HEK293 (cell line): ENCODE data around the gene GPS1.

Experiments
- GLIS2 ChIP-seq: fragments of 450-650 bp; formaldehyde crosslinking; IDR thresholded peaks from 2 replicates; pipeline ENCODE4 v1.5.1; 2016; ENCODE audit warnings: missing biosample characterization, missing genetic modification characterization
- MZF1 ChIP-seq: fragments of 450-650 bp; formaldehyde crosslinking; IDR thresholded peaks from 2 replicates; pipeline ENCODE4 v1.5.1; 2017; ENCODE audit warnings: missing biosample characterization, missing genetic modification characterization, borderline replicate concordance
- OSR2 ChIP-seq: fragments of 450-650 bp; formaldehyde crosslinking; IDR thresholded peaks from 2 replicates; pipeline ENCODE4 v1.5.1; 2016; ENCODE audit warnings: missing biosample characterization, missing genetic modification characterization
- REST ChIP-seq: fragments of 450-650 bp; formaldehyde crosslinking; IDR thresholded peaks from 2 replicates; pipeline ENCODE4 v1.5.1; 2016; ENCODE audit warnings: missing biosample characterization, missing genetic modification characterization
- TRIM28 ChIP-seq: IDR thresholded peaks from 2 replicates; pipeline ENCODE4 v1.6.1; 2011; ENCODE audit warnings: low read length, control low read depth, borderline replicate concordance
- TSHZ1 ChIP-seq: fragments of 450-650 bp; formaldehyde crosslinking; IDR thresholded peaks from 2 replicates; pipeline ENCODE4 v1.5.1; 2016; ENCODE audit warnings: missing biosample characterization, missing genetic modification characterization, borderline replicate concordance
- WT1 ChIP-seq: fragments of 450-650 bp; formaldehyde crosslinking; IDR thresholded peaks from 2 replicates; pipeline ENCODE4 v1.5.1; 2016; ENCODE audit warnings: missing biosample characterization, missing genetic modification characterization
- ZBTB11 ChIP-seq: fragments of 450-650 bp; formaldehyde crosslinking; conservative IDR thresholded peaks from 2 replicates; pipeline ENCODE4 v1.5.1; 2016; ENCODE audit warnings: low read depth, missing biosample characterization, missing genetic modification characterization
- ZNF112 ChIP-seq: fragments of 450-650 bp; formaldehyde crosslinking; IDR thresholded peaks from 2 replicates; pipeline ENCODE4 v1.5.0; 2017; ENCODE audit warnings: missing biosample characterization, missing genetic modification characterization
- ZNF132 ChIP-seq: fragments of 450-650 bp; formaldehyde crosslinking; IDR thresholded peaks from 2 replicates; pipeline ENCODE4 v1.5.1; 2017; ENCODE audit warnings: missing biosample characterization, missing genetic modification characterization, borderline replicate concordance
- ZNF155 ChIP-seq: fragments of 450-650 bp; formaldehyde crosslinking; IDR thresholded peaks from 2 replicates; pipeline ENCODE4 v1.5.1; 2016; ENCODE audit warnings: missing biosample characterization, missing genetic modification characterization
- ZNF37A ChIP-seq: fragments of 450-650 bp; IDR thresholded peaks from 2 replicates; pipeline ENCODE4 v1.5.1; 2018; ENCODE audit warnings: missing biosample characterization, missing genetic modification characterization
- ZNF394 ChIP-seq: fragments of 450-650 bp; formaldehyde crosslinking; IDR thresholded peaks from 2 replicates; pipeline ENCODE4 v1.5.1; 2016; ENCODE audit warnings: missing biosample characterization, missing genetic modification characterization, mild to moderate bottlenecking, moderate library complexity, borderline replicate concordance
- ZNF404 ChIP-seq: fragments of 450-650 bp; formaldehyde crosslinking; IDR thresholded peaks from 2 replicates; pipeline ENCODE4 v1.5.1; 2017; ENCODE audit warnings: missing biosample characterization, missing genetic modification characterization
- ZNF423 ChIP-seq: fragments of 450-650 bp; formaldehyde crosslinking; IDR thresholded peaks from 2 replicates; pipeline ENCODE4 v1.5.1; 2016; ENCODE audit warnings: missing biosample characterization, missing genetic modification characterization
- ZNF433 ChIP-seq: fragments of 450-650 bp; formaldehyde crosslinking; IDR thresholded peaks from 2 replicates; pipeline ENCODE4 v1.5.1; 2016; ENCODE audit warnings: missing biosample characterization, missing genetic modification characterization, low read depth
- ZNF514 ChIP-seq: fragments of 450-650 bp; formaldehyde crosslinking; IDR thresholded peaks from 2 replicates; pipeline ENCODE4 v1.5.1; 2016; ENCODE audit warnings: missing biosample characterization, missing genetic modification characterization
- ZNF521 ChIP-seq: fragments of 450-650 bp; formaldehyde crosslinking; IDR thresholded peaks from 2 replicates; pipeline ENCODE4 v1.5.1; 2017; ENCODE audit warnings: missing biosample characterization, mild to moderate bottlenecking, missing genetic modification characterization
- ZNF558 ChIP-seq: fragments of 450-650 bp; formaldehyde crosslinking; IDR thresholded peaks from 2 replicates; pipeline ENCODE4 v1.5.1; 2016; ENCODE audit warnings: missing biosample characterization, missing genetic modification characterization
- ZNF560 ChIP-seq: fragments of 450-650 bp; formaldehyde crosslinking; IDR thresholded peaks from 2 replicates; pipeline ENCODE4 v1.5.1; 2017; ENCODE audit warnings: missing biosample characterization, missing genetic modification characterization, borderline replicate concordance
- ZNF561 ChIP-seq: fragments of 450-650 bp; IDR thresholded peaks from 2 replicates; pipeline ENCODE4 v1.5.1; 2018; ENCODE audit warnings: missing biosample characterization, missing genetic modification characterization, borderline replicate concordance
- ZNF621 ChIP-seq: fragments of 450-650 bp; formaldehyde crosslinking; IDR thresholded peaks from 2 replicates; pipeline ENCODE4 v1.5.1; 2017; ENCODE audit warnings: missing biosample characterization, missing genetic modification characterization
- ZNF645 ChIP-seq: fragments of 450-650 bp; formaldehyde crosslinking; IDR thresholded peaks from 2 replicates; pipeline ENCODE4; 2016; ENCODE audit warnings: missing biosample characterization, missing genetic modification characterization
- ZNF76 ChIP-seq: fragments of 450-650 bp; formaldehyde crosslinking; IDR thresholded peaks from 2 replicates; pipeline ENCODE4; 2016; ENCODE audit warnings: low read depth, missing biosample characterization, missing genetic modification characterization, borderline replicate concordance
- ZNF768 ChIP-seq: fragments of 450-650 bp; formaldehyde crosslinking; IDR thresholded peaks from 2 replicates; pipeline ENCODE4 v1.5.1; 2018; ENCODE audit warnings: missing biosample characterization, mild to moderate bottlenecking, missing genetic modification characterization
- ZNF791 ChIP-seq: fragments of 450-650 bp; formaldehyde crosslinking; IDR thresholded peaks from 2 replicates; pipeline ENCODE4 v1.5.1; 2016; ENCODE audit warnings: missing biosample characterization, missing genetic modification characterization

GPS1 gene

GRCh38 chr17:82065638-82066303, 14.1 kb downstream of the GPS1 start, which contains the start of gene DUS1L (continued):
- TF ChIP-seq ZBTB11 (peak; percentile 99), TSHZ1 (peak; percentile 61; the same call in 1 of the 2 replicates), ZNF791 (no peak; the same call in 1 of the 2 replicates), ZNF394 (tag by site-specific recombination) (peak; percentile 58; the same call in 1 of the 2 replicates), ZNF404 (no peak), ZNF514 (no peak), ZNF76 (tag by site-specific recombination) (peak; percentile 84), ZNF132 (tag by site-specific recombination) (no peak), ZNF521 (tag by site-specific recombination) (no peak), ZNF768 (no peak), ZNF112 (tag by site-specific recombination) (no peak), REST (no peak), TRIM28 (peak; percentile 58; the same call in 1 of the 2 replicates), ZNF433 (tag by site-specific recombination) (no peak), ZNF561 (tag by site-specific recombination) (peak; percentile 90; the same call in 1 of the 2 replicates), ZNF560 (tag by site-specific recombination) (no peak), WT1 (peak; percentile 51), ZNF621 (tag by site-specific recombination) (no peak), OSR2 (tag by site-specific recombination) (peak; percentile 26; the same call in 1 of the 2 replicates), ZNF558 (no peak), ZNF423 (tag by site-specific recombination) (no peak), ZNF645 (0 out of 2 replicates have a peak, but pooled peaks have one; percentile 66), GLIS2 (tag by site-specific recombination) (no peak), ZNF37A (tag by site-specific recombination) (no peak), MZF1 (no peak), ZNF155 (tag by site-specific recombination) (no peak)
